Activated CD8-positive, alpha-beta memory T cell treated with anti-CD3 and anti-CD28 coated beads, Interleukin-2, amount 50 U/mL, for 1 hour (primary cell): ENCODE data around the gene FBXO36.

Experiments used
- DNase-seq: peaks from one replicate; pipeline ENCODE4 v3.0.0-alpha.2; 2020; ENCODE audit errors: extremely low read depth

The FBXO36 gene

GRCh38 chr2:229969921-229970320 is 47.6 kb downstream of the FBXO36 start:
- DNase-seq = no peak

DNA sequence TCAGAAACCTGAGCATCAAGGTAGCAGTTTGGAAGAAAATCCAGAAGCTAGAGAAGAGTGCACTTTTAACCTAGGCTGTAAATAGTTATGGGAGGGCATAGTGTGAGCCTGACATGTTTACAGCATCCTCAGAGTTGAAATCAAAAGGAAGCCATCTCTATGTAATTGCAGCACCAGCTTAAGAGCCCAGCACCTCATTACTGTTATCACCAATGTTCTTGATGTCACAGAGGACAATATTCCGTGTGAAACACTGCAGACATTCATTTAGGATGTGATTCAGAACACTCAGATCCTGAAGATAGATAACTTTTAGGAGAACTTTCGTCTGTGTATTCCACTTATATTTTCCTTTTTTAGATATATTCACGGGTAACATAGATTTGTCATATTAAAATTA is 48.1 kb downstream of the FBXO36 start:
- no peak for DNase-seq

DNA sequence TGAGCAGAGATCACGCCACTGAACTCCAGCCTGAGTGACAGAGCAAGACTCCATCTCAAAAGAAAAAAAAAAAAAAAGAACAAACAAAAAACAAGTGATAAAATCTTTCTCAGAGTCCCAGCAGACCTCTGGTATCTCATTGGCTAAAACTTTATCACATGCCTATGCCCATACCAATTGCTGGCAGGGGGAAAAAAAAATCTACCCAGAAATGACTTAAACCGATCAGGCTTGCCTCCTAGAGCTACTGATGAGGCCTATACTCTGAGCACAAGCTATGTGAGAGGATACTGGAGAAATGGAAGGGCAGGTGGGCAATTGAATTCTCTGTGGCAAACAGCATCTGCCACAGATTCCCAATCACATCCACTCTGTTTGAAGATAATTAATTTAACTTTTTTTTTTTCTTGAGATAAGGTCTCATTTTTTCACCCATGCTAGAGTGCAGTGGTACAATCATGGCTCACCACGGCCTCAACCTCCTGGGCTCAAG is 49.0 kb downstream of the FBXO36 start:
- DNase-seq = no peak

DNA sequence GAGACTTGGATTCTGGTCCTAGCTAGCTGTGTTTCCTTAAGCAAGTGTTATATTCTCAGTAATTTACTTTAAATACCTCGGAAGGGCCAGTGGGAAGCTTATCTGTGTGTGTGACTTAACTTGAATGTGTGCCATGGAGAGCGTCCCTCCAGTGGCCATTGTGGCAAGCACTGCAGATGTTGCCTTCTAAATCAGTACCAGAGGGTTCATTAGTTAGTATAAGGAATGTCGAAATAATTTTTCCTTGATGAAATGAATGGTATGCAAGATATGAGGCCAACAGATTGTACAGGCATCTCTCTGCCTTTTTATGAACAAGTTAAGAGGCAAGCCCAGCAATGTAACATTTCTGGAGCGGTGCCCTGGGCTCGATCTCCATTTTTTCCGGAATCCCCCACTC is 52.0 kb downstream of the FBXO36 start:
- no peak for DNase-seq

GRCh38 chr2:229980431-229981184 is 58.3 kb downstream of the FBXO36 start:
- no peak for DNase-seq

- DNase-seq = no peak
These were observed 70.9 kb downstream of the FBXO36 start for GRCh38 chr2:229993236-229993635.

DNA sequence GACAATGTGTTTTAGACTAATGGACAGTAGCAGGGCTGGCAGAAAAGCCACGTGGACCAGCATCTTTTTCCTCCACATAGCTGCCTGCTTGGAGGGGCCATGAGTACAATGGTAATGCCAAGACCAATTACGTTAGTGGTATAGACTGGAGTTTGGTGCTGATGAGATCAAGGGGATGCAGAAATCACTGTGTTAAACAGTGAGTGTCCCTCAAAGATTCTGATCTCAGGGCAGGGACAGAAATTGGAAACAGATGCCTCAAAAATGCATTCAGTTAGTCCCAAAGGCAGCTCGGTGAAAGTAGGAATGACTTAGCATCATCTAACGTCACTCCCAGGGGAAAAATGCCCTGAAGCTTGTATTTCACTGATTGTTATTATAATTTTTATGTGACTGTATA is 74.0 kb downstream of the FBXO36 start:
- DNase-seq = no peak

GRCh38 chr2:229997565-229997964 is 75.3 kb downstream of the FBXO36 start:
- DNase-seq = no peak

DNA sequence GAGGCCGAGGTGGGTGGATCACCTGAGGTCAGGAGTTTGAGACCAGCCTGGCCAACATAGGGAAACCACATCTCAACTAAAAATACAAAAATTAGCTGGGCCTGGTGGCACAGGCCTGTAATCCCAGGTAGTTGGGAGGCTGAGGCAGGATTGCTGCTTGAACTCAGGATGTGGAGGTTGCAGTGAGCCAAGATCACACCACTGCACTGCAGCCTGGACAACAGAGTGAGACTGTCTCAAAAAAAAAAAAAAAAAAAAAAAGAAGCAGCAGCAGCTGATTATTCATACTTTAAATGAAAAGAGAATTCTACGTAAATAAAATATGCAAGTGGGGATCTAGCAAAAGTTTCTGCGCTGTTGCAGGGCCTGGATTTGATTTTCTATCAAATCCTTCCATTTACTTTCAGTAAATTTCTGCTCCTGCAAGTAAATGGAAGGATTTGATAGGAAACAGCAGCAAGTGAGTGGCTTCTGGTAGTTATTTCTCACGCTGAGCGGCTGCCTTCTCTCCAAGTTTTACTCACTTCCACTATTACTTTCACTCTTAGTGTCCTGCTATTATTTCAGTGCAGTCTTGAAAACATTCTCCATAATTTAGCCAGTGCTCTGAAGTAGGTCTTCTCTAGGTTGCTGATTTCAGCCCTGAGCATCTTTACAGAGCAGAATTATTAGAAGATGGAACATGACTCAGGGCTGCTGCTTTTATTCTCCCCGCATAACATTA is 78.0 kb downstream of the FBXO36 start:
- no peak for DNase-seq

DNA sequence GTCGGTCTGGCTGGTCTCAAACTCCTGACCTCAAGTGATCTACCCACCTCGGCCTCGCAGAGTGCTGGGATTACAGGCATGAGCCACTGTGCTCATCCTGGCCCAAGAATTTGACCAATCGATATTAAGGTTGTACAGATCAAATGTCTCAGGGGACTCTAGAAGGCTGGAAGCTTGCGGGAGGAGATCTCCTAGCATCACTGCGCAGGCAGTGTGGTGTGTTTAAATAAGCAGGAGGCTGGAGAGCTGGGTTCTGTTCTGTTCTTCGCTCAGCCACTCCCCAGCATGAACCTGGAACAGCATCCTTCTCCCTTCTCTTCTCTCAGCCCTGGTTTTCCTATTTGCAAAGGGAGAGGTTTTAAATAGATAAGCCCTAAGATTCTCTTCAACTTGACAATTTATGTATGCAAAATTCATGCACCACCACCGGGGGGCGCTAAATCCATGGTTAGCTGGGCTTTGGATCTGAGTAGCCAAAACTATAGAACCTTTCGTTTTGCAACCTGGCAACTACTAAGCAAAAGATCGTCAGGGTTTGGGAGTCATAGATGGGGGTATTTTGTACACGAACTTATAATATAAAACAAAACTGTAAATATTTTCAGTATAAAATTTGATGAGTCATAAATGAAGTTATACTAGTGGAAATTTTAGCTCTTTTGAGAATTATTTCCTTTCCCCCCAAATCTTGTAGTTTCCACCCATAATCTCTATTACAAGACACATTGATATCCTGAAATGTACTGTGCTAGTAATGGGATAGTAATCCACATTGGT is 85.8 kb downstream of the FBXO36 start:
- DNase-seq = peak; percentile 38

DNA sequence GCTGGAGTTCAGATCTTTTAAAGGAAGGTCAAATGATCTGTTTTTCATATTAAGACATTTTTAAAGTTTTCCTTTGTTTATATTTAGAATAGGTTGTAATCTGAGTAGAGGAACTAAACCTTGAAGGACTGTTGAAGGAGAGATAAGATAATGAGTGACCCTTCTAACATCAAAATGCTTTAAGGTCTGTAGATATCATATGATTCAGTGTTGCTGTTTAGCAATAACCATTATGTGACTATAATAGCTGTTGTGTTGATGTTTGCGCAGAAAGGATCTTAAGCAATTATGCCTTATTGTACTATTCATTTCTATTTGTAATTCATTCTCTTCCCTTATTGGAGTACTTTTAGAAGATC is 86.4 kb downstream of the FBXO36 start:
- no peak for DNase-seq

- DNase-seq = no peak
These were observed 88.2 kb downstream of the FBXO36 start for GRCh38 chr2:230010501-230010900.

DNA sequence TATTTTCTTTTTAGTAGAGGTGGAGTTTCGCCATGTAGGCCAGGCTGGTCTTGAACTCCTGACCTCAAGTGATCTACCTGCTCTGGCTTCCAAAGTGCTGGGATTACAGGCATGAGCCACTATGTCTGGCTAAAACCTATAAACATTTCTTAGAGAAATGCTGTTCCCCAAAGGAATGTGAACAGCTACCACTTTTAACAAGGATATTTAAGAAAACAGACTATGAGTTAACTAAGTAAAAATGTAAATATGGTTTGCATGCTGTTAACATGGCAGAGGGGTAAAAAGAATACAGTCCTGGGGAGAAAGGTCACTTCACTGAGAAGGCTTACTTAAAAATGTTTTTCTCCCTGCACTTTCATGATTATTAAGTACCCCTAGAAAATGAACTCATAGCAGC is 89.3 kb downstream of the FBXO36 start:
- DNase-seq = no peak

DNA sequence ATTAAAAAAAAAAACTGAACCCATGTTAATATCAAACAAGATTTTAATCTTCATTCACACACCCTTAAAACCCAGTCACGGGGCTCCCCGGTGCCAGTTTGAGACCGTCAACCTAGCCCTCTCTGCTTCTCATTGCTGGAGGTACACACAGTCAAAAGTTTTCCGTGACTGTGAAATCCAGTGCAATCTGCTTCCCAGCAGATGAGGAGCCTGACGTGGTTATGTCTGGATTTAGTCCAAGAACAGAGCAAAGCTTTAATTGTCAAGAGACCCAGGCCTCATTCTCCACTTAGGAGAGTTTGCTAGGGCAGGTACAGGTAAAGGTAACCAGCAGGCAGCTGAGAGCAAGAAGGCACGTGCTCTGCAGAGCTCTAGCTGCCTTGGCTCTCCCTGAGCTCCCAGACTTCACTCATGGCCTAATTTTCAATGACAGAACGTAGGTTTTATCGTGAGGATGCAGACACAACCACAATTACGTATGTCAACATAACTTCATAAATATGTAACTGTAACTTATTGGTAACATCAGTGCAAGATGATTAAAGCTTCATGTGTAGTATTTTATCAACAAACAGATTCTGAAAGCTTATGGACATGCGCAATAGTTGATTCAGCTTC is 90.1 kb downstream of the FBXO36 start:
- DNase-seq = no peak

GRCh38 chr2:230016844-230017243 is 94.5 kb downstream of the FBXO36 start:
- no peak for DNase-seq

DNA sequence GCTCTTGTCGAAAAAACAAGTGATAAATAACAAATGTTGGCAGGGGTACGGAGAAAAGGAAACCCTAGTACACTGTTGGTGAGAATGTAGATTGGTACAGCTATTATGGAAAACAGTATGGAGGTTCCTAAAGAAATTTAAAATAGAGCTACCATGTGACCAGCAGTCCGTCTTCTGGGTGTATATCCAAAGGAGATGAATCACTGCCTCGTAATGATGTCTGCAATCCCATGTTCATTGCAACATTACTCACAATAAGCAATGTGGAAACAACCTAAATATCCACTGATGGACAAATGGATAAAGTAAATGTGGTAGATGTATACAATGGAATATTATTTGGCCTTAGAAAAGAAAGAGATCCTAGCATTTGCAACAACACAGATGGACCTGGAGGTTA is 95.8 kb downstream of the FBXO36 start:
- DNase-seq = no peak

GRCh38 chr2:230019742-230020141 is 97.4 kb downstream of the FBXO36 start:
- DNase-seq = no peak

- no peak for DNase-seq
These were observed 101.0 kb downstream of the FBXO36 start for GRCh38 chr2:230023313-230023712.

- DNase-seq = no peak
These were observed 119.9 kb downstream of the FBXO36 start for GRCh38 chr2:230042195-230042594.

DNA sequence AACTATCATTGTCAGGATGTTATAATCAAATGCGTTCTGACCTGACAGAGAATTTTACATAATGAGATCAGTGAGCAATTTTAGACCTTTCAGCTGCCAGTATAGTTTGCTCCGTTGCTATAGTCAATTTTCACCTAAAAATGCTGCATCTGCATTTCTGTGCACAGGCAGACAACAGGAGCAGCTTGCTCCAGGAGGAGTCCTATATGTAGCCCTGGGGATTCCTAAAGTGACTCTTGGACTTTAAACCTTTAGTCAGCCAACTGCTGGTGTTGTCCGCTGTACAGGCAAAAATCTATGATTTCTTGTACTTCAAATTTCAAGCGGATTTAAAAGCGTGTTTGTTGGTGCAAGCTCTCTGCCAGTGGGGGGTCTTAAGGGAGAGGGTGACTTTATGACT is 120.7 kb downstream of the FBXO36 start:
- no peak for DNase-seq

DNA sequence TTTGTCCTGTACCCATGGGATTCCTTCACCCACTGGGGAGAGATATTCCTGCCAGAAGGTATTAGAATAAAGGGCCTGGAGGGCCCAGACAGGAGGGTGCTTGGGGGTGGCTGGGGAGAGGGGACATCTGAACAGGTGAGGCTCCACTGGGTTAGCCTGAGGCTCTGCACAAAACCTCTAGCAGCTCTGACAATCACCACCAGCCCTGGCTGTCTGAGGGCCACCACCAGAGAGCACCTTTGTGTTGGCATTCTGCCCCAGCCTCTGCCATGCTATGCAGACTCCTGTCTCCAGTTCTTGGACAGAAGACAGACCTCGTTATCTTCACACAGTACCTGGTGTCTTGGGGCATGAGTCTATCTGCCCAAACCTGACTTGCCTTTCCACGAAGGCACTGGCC is 121.2 kb downstream of the FBXO36 start:
- DNase-seq = no peak

- DNase-seq = no peak
These were observed 124.2 kb downstream of the FBXO36 start for GRCh38 chr2:230046491-230046890.
